Osteoblast (primary cell): ENCODE measurements around the gene MEN1. TPM values are rescaled to one million over a fixed set of nuclear protein-coding genes. Genes with fewer than 3 reads are reported as not detected.
A peak's percentile ranks its signal among the peaks of the same experiment; 100 is the strongest.
"Not testable (repeated sequence)": the region's sequence is repeated elsewhere in the genome, so short reads cannot be mapped to it uniquely, and the experiment has no call there.

ENCODE experiments used
- DNase-seq: peaks from one replicate; pipeline ENCODE4 v3.0.0; 2011; ENCODE audit warnings: low spot score, mixed read lengths; ENCODE audit not compliant: insufficient read length; ENCODE audit errors: missing footprints
- H2AFZ ChIP-seq: 2 replicates; pipeline ENCODE4 v1.6.0; 2011; ENCODE audit warnings: mild to moderate bottlenecking, low read length
- H3K27ac ChIP-seq: 2 replicates; pipeline ENCODE4 v1.5.1; 2011; ENCODE audit warnings: mild to moderate bottlenecking, low read depth, low read length, moderate library complexity
- H3K27me3 ChIP-seq: 2 replicates; pipeline ENCODE4 v1.6.0; 2012; ENCODE audit warnings: mild to moderate bottlenecking, control low read depth, inconsistent platforms, low read length, moderate library complexity; ENCODE audit not compliant: insufficient read depth
- H3K36me3 ChIP-seq: 2 replicates; pipeline ENCODE4 v1.5.1; 2011; ENCODE audit warnings: mild to moderate bottlenecking, low read length, control low read depth, moderate library complexity; ENCODE audit not compliant: insufficient read depth
- H3K4me1 ChIP-seq: 2 replicates; pipeline ENCODE4 v1.5.1; 2011; ENCODE audit warnings: mild to moderate bottlenecking, low read length, control low read depth, moderate library complexity; ENCODE audit not compliant: insufficient read depth
- H3K4me2 ChIP-seq: 2 replicates; pipeline ENCODE4 v1.6.0; 2011; ENCODE audit warnings: mild to moderate bottlenecking, low read length; ENCODE audit not compliant: insufficient read depth
- H3K4me3 ChIP-seq: fragments of 200-600 bp; sonication (generic); 3 replicates; pipeline ENCODE4 v1.5.1; 2012; ENCODE audit warnings: mild to moderate bottlenecking, low read length, inconsistent platforms; ENCODE audit not compliant: insufficient read depth
- H3K79me2 ChIP-seq: 2 replicates; pipeline ENCODE4 v1.6.0; 2012; ENCODE audit warnings: mild to moderate bottlenecking, low read length, control low read depth, inconsistent platforms; ENCODE audit not compliant: insufficient read depth
- H3K9me3 ChIP-seq: 2 replicates; pipeline ENCODE4 v1.5.1; 2011; ENCODE audit warnings: low read depth, low read length, control low read depth
- H4K20me1 ChIP-seq: 2 replicates; pipeline ENCODE4 v1.6.0; 2012; ENCODE audit warnings: mild to moderate bottlenecking, low read length, control low read depth; ENCODE audit not compliant: insufficient read depth
- CTCF ChIP-seq: IDR thresholded peaks from 2 replicates; pipeline ENCODE4 v1.5.1; 2011; ENCODE audit warnings: mild to moderate bottlenecking, low read depth, low read length, moderate library complexity; ENCODE audit errors: extremely low read depth
- total RNA-seq: library from RNA; depleted of rRNA; stranded (reverse); fragments of >200 nt; gene quantifications from 2 replicates; pipeline ENCODE4 v1.2.3, GENCODE V29; 2012

MEN1 gene
- total RNA-seq, 1 donor, result 12.3 TPM

DNA sequence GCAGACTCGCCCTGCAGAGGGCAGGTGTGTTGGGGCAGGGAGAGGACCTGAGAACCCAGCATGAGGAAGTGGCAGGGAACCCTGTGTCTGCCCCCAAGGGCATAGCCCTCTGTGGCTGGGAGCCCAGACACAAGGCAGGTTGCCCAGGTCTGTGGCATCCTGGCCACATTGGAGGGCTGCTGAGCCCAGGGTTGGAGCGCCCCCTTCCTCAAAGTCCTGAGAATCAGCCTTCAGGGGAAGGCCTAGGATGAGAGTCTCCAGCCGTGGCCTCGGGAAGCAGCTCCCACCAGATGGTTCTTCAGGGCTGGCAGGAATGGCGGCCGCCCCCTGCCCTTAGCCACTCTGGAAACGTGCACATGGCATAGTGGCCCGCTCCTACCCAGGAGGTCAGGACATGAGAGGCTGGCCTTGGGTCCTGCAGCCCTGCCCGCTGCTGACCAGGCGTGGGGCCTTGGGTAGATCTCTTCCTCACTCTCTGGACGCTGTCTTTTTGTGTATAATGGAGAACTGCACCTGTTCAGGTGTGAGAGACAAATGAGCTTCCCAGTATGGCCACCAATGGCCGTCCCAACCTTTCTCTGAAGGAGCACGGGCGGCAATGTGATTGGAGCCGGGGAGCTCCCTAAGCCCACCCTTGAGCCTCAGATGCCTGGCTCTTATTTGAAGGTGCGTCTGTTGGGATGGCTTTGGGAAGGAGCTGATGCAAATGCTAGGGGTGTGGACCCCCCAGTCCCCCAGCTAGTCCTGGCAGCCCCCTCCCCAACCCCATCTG lies 38.7 kb upstream of the MEN1 start:
- DNase-seq, result no peak
- peaks cover 12% of the 10 kb centered on the region for H3K4me1 ChIP-seq
- no peak overlapping the region for H3K4me2 ChIP-seq
- TF ChIP-seq CTCF, result no peak
- H3K79me2 ChIP-seq, result peaks cover 14% of the 10 kb centered on the region
- H3K27me3 ChIP-seq, result no peaks in the 10 kb centered on the region
- no peak overlapping the region for H2AFZ ChIP-seq
- no peaks in the 10 kb centered on the region for H3K9me3 ChIP-seq
- peaks cover 13% of the 10 kb centered on the region for H3K36me3 ChIP-seq
- H3K27ac ChIP-seq, result no peak overlapping the region
- H4K20me1 ChIP-seq, result peaks cover 6% of the 10 kb centered on the region
- no peak overlapping the region for H3K4me3 ChIP-seq

DNA sequence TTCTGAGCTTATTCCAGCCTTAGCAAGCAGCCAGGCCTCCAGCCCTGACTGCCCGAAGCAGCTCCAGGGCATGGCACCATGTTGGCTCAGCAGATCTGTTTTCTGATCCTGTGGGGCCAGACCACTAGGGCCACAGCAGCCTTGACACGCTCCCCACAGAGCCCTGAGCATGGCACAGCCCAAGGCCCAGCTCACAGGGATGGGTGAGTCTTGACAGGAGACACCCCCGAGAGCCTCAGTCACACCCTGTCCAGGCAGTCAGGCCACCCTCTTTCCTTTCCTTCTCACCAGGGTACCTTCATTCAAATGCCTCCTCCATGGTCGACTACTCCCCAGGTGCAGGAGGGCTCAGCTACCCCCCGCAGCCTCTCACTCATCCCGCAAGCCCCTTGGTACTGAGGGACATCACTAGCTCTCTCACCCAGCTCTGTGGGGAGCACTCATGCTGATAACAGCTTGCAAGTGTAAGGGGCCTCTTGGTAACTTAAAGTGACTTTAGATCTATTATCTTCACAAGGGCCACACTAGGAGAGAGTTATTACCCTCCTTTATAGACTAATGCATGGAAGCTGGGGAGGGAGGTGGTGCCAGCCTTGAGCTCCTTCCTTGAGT lies 38.0 kb upstream of the MEN1 start:
- Histone ChIP-seq H3K9me3 (no peaks in the 10 kb centered on the region), H3K27me3 (no peaks in the 10 kb centered on the region), H3K36me3 (peaks cover 6% of the 10 kb centered on the region), H3K4me2 (no peak overlapping the region), H3K4me1 (peaks cover 12% of the 10 kb centered on the region), H2AFZ (no peak overlapping the region), H4K20me1 (peaks cover 2% of the 10 kb centered on the region), H3K27ac (no peak overlapping the region), H3K4me3 (no peak overlapping the region), H3K79me2 (peaks cover 8% of the 10 kb centered on the region)
- TF ChIP-seq CTCF, result no peak
- no peak for DNase-seq

GRCh38 chr11:64846998-64847666 lies 36.8 kb upstream of the MEN1 start:
- Histone ChIP-seq H3K27me3 (no peaks in the 10 kb centered on the region), H3K4me1 (peaks cover 12% of the 10 kb centered on the region), H2AFZ (no peak overlapping the region), H4K20me1 (peaks cover 2% of the 10 kb centered on the region), H3K79me2 (no peaks in the 10 kb centered on the region), H3K36me3 (no peaks in the 10 kb centered on the region), H3K4me3 (no peak overlapping the region), H3K27ac (no peak overlapping the region), H3K9me3 (no peaks in the 10 kb centered on the region), H3K4me2 (no peak overlapping the region)
- DNase-seq, result peak; percentile 100
- TF ChIP-seq CTCF, result peak; percentile 90

- not testable (repeated sequence) for H3K4me2 ChIP-seq, H3K4me1 ChIP-seq, H2AFZ ChIP-seq, H3K79me2 ChIP-seq, DNase-seq, H4K20me1 ChIP-seq, H3K9me3 ChIP-seq, H3K27ac ChIP-seq, H3K36me3 ChIP-seq, H3K4me3 ChIP-seq, H3K27me3 ChIP-seq
These were observed 35.4 kb upstream of the MEN1 start for GRCh38 chr11:64845776-64846129.
